Measurements from ENCODE around the gene PPP6R3.

GRCh38 chr11:68497761-68498160 lies 37.2 kb downstream of the PPP6R3 start:
- TF ChIP-seq POLR2AphosphoS5 (IDR thresholded peaks at IDR 0.05; ENCODE audit: low read depth, low read length), result no peak
- no peak for TF ChIP-seq TAF1 (IDR thresholded peaks at IDR 0.05; ENCODE audit: borderline replicate concordance, insufficient read depth, low read length)
- no peak for TF ChIP-seq REST (IDR thresholded peaks at IDR 0.05; ENCODE audit: insufficient read depth in 1 of 2, low read depth in 2 of 2, low read length in 2 of 2)
- no peak for TF ChIP-seq SIN3A (IDR thresholded peaks at IDR 0.05; ENCODE audit: borderline replicate concordance, insufficient read depth, low read length)
- no peak for TF ChIP-seq FOXP2 (optimal IDR thresholded peaks at IDR 0.05; ENCODE audit: borderline replicate concordance, extremely low read depth, extremely low read length, insufficient read depth)
